OCI-LY3 (cell line): ENCODE data around the gene KLHDC3.

ENCODE experiments used
- H2AFZ ChIP-seq: fragments of 200-600, 300-600 bp; shearing (Covaris generic); 2 replicates; pipeline ENCODE4 v1.6.0; 2014; ENCODE audit warnings: antibody characterized with exemption, low read depth, low read length
- H3K27ac ChIP-seq: fragments of 200-600, 300-600 bp; sonication (generic); 2 replicates; pipeline ENCODE4 v1.5.1; 2014; ENCODE audit warnings: mild to moderate bottlenecking, low read length, moderate library complexity, mixed read lengths
- H3K27me3 ChIP-seq: fragments of 200-600, 300-600 bp; sonication (generic); 2 replicates; pipeline ENCODE4 v1.6.1; 2014; ENCODE audit warnings: low read depth, low read length, mixed read lengths
- H3K36me3 ChIP-seq: fragments of 200-600, 300-600 bp; sonication (generic); replicated peaks from 2 replicates; pipeline ENCODE3; 2014; ENCODE audit warnings: low read depth, low read length, mixed read lengths
- H3K4me1 ChIP-seq: fragments of 300-600, 200-600 bp; sonication (generic); 2 replicates; pipeline ENCODE4 v1.6.1; 2014; ENCODE audit warnings: low read length, mixed read lengths
- H3K4me2 ChIP-seq: fragments of 200-600, 300-600 bp; sonication (generic); 2 replicates; pipeline ENCODE4 v1.6.1; 2014; ENCODE audit warnings: low read length, mixed read lengths
- H3K4me3 ChIP-seq: fragments of 300-600, 200-600 bp; sonication (generic); 2 replicates; pipeline ENCODE4 v1.5.1; 2014; ENCODE audit warnings: antibody characterized with exemption, mild to moderate bottlenecking, low read length, moderate library complexity
- H3K79me2 ChIP-seq: fragments of 300-600, 200-600 bp; shearing (Covaris generic); 2 replicates; pipeline ENCODE4 v1.6.1; 2014; ENCODE audit warnings: mild to moderate bottlenecking, low read length, mixed read lengths
- H3K9ac ChIP-seq: fragments of 300-600, 200-600 bp; shearing (Covaris generic); 2 replicates; pipeline ENCODE4 v1.6.0; 2014; ENCODE audit warnings: mild to moderate bottlenecking, low read length, moderate library complexity
- H3K9me3 ChIP-seq: fragments of 200-600, 300-600 bp; shearing (Covaris generic); 2 replicates; pipeline ENCODE4 v1.6.1; 2014; ENCODE audit warnings: low read length, mixed read lengths; ENCODE audit not compliant: insufficient read depth
- H4K20me1 ChIP-seq: fragments of 200-600, 300-600 bp; sonication (generic); 2 replicates; pipeline ENCODE4 v1.6.1; 2016; ENCODE audit warnings: low read length, mixed read lengths; ENCODE audit not compliant: insufficient read depth
- EZH2phosphoT487 ChIP-seq: fragments of 200-600 bp; shearing (Covaris generic); IDR thresholded peaks from 2 replicates; pipeline ENCODE4 v1.6.1; 2018; ENCODE audit warnings: antibody characterized with exemption, mixed run types, low read depth
- TF ChIP-seq, protein P1 (sequence below): fragments of 200-600, 300-600 bp; sonication (generic); IDR thresholded peaks from 2 replicates; pipeline ENCODE4 v1.5.1; 2014; ENCODE audit warnings: antibody characterized with exemption, low read length, low read depth

The KLHDC3 gene

GRCh38 chr6:42968783-42969182, 45.3 kb upstream of the KLHDC3 start:
- no peaks in the 10 kb centered on the region for H3K9me3 ChIP-seq
- H3K4me1 ChIP-seq, result no peaks in the 10 kb centered on the region
- no peak overlapping the region for H2AFZ ChIP-seq
- peaks cover 1% of the 10 kb centered on the region for H3K36me3 ChIP-seq
- no peaks in the 10 kb centered on the region for H4K20me1 ChIP-seq
- no peak overlapping the region for H3K4me2 ChIP-seq
- TF ChIP-seq, protein P1, sequence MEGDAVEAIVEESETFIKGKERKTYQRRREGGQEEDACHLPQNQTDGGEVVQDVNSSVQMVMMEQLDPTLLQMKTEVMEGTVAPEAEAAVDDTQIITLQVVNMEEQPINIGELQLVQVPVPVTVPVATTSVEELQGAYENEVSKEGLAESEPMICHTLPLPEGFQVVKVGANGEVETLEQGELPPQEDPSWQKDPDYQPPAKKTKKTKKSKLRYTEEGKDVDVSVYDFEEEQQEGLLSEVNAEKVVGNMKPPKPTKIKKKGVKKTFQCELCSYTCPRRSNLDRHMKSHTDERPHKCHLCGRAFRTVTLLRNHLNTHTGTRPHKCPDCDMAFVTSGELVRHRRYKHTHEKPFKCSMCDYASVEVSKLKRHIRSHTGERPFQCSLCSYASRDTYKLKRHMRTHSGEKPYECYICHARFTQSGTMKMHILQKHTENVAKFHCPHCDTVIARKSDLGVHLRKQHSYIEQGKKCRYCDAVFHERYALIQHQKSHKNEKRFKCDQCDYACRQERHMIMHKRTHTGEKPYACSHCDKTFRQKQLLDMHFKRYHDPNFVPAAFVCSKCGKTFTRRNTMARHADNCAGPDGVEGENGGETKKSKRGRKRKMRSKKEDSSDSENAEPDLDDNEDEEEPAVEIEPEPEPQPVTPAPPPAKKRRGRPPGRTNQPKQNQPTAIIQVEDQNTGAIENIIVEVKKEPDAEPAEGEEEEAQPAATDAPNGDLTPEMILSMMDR, result no peak
- TF ChIP-seq EZH2phosphoT487, result no peak
- no peaks in the 10 kb centered on the region for H3K79me2 ChIP-seq
- no peaks in the 10 kb centered on the region for H3K27me3 ChIP-seq
- H3K9ac ChIP-seq, result no peak overlapping the region
- no peak overlapping the region for H3K27ac ChIP-seq
- H3K4me3 ChIP-seq, result no peak overlapping the region

GRCh38 chr6:42969431-42969830, 44.6 kb upstream of the KLHDC3 start:
- no peaks in the 10 kb centered on the region for H3K27me3 ChIP-seq
- H3K4me2 ChIP-seq, result no peak overlapping the region
- no peaks in the 10 kb centered on the region for H3K9me3 ChIP-seq
- no peak overlapping the region for H3K4me3 ChIP-seq
- no peaks in the 10 kb centered on the region for H4K20me1 ChIP-seq
- H3K36me3 ChIP-seq, result peaks cover 5% of the 10 kb centered on the region
- no peak overlapping the region for H3K9ac ChIP-seq
- no peak overlapping the region for H2AFZ ChIP-seq
- H3K27ac ChIP-seq, result no peak overlapping the region
- no peaks in the 10 kb centered on the region for H3K79me2 ChIP-seq
- TF ChIP-seq, protein P1, result no peak
- no peak for TF ChIP-seq EZH2phosphoT487
- H3K4me1 ChIP-seq, result no peaks in the 10 kb centered on the region

GRCh38 chr6:42969934-42970333, 44.1 kb upstream of the KLHDC3 start:
- Histone ChIP-seq H3K4me3 (no peak overlapping the region), H3K9ac (no peak overlapping the region), H3K27me3 (no peaks in the 10 kb centered on the region), H3K9me3 (no peaks in the 10 kb centered on the region), H4K20me1 (no peaks in the 10 kb centered on the region), H2AFZ (no peak overlapping the region), H3K79me2 (no peaks in the 10 kb centered on the region), H3K36me3 (peaks cover 5% of the 10 kb centered on the region), H3K4me1 (no peaks in the 10 kb centered on the region), H3K27ac (no peak overlapping the region), H3K4me2 (no peak overlapping the region)
- TF ChIP-seq EZH2phosphoT487, result no peak
- TF ChIP-seq, protein P1, result no peak

GRCh38 chr6:42970871-42971612, 43.0 kb upstream of the KLHDC3 start:
- Histone ChIP-seq H3K9me3 (no peaks in the 10 kb centered on the region), H3K27ac (no peak overlapping the region), H3K9ac (no peak overlapping the region), H3K4me1 (no peaks in the 10 kb centered on the region), H2AFZ (no peak overlapping the region), H3K36me3 (peaks cover 5% of the 10 kb centered on the region), H3K79me2 (no peaks in the 10 kb centered on the region), H3K27me3 (no peaks in the 10 kb centered on the region), H3K4me2 (no peak overlapping the region), H4K20me1 (no peaks in the 10 kb centered on the region), H3K4me3 (no peak overlapping the region)
- TF ChIP-seq, protein P1, result no peak
- TF ChIP-seq EZH2phosphoT487, result no peak
